Activated naive CD4-positive, alpha-beta T cell treated with anti-CD3 and anti-CD28 coated beads, Interleukin-2, amount 50 U/mL, for 24 hours (primary cell): ENCODE measurements around the gene CDK11B.

Experiments used
- H3K27ac Mint-ChIP-seq: one replicate; pipeline ENCODE4 v1.8.0; 2021; ENCODE audit warnings: mild to moderate bottlenecking, mixed read lengths
- H3K27me3 Mint-ChIP-seq: one replicate; pipeline ENCODE4 v1.8.0; 2021; ENCODE audit warnings: mixed read lengths
- H3K36me3 Mint-ChIP-seq: one replicate; pipeline ENCODE4 v1.8.0; 2021; ENCODE audit warnings: mixed read lengths
- H3K4me1 Mint-ChIP-seq: one replicate; pipeline ENCODE4 v1.8.0; 2021; ENCODE audit warnings: mixed read lengths
- H3K4me3 Mint-ChIP-seq: one replicate; pipeline ENCODE4 v1.8.0; 2021; ENCODE audit warnings: mild to moderate bottlenecking, mixed read lengths
- H3K9me3 Mint-ChIP-seq: one replicate; pipeline ENCODE4 v1.8.0; 2021; ENCODE audit warnings: mixed read lengths

Gene CDK11B

GRCh38 chr1:1594602-1595260 is 64.1 kb downstream of the CDK11B start:
- Mint-ChIP-seq H3K27ac (no peak overlapping the region), H3K4me1 (peaks cover 10% of the 10 kb centered on the region), H3K9me3 (no peaks in the 10 kb centered on the region), H3K27me3 (no peaks in the 10 kb centered on the region), H3K4me3 (no peak overlapping the region), H3K36me3 (no peaks in the 10 kb centered on the region)

- no peaks in the 10 kb centered on the region for H3K9me3 Mint-ChIP-seq
- no peak overlapping the region for H3K4me3 Mint-ChIP-seq
- no peak overlapping the region for H3K27ac Mint-ChIP-seq
- no peaks in the 10 kb centered on the region for H3K36me3 Mint-ChIP-seq
- H3K4me1 Mint-ChIP-seq, result peaks cover 9% of the 10 kb centered on the region
- no peaks in the 10 kb centered on the region for H3K27me3 Mint-ChIP-seq
Measured at GRCh38 chr1:1593834-1594601, 64.8 kb downstream of the CDK11B start.

GRCh38 chr1:1591452-1591851 is 67.4 kb downstream of the CDK11B start:
- no peaks in the 10 kb centered on the region for H3K4me1 Mint-ChIP-seq
- no peaks in the 10 kb centered on the region for H3K36me3 Mint-ChIP-seq
- no peaks in the 10 kb centered on the region for H3K27me3 Mint-ChIP-seq
- no peak overlapping the region for H3K27ac Mint-ChIP-seq
- H3K9me3 Mint-ChIP-seq, result no peaks in the 10 kb centered on the region
- H3K4me3 Mint-ChIP-seq, result no peak overlapping the region
